ENCODE data around the gene CFAP69. TPM values are rescaled to one million over a fixed set of nuclear protein-coding genes. Genes with fewer than 3 reads are reported as not detected.

CFAP69 gene
- total RNA-seq, 2 experiments from 2014 or later, result 0.25 to 0.31 TPM

Other genes starting within 250 kb of the CFAP69 start
- 1 to 10 TPM; 2.6 to 3.3 TPM for gene STEAP1, start 90.7 kb upstream of the CFAP69 start, total RNA-seq
- gene STEAP2, start 33.4 kb upstream of the CFAP69 start, total RNA-seq, result not detected
- not detected for gene FAM237B, start 76.1 kb downstream of the CFAP69 start, total RNA-seq
- 10 to 100 TPM; 35.8 to 39.3 TPM for gene GTPBP10, start 101.5 kb downstream of the CFAP69 start, total RNA-seq
- 10 to 100 TPM; 14.8 to 15.3 TPM for gene CLDN12, start 158.3 kb downstream of the CFAP69 start, total RNA-seq
- gene PTTG1IP2, start 224.5 kb downstream of the CFAP69 start, total RNA-seq, result not detected

All from activated naive CD4-positive, alpha-beta T cell treated with anti-CD3 and anti-CD28 coated beads for 36 hours (primary cell).